K562 (cell line): ENCODE results near the gene FAM107B. TPM values are rescaled to one million over a fixed set of nuclear protein-coding genes. Genes with fewer than 3 reads are reported as not detected.
A peak's percentile ranks its signal among the peaks of the same experiment; 100 is the strongest.

Experiments
- ATAC-seq: fragments of 200-7000 bp; cut with Tn5 transposase; 3 replicates; pipeline ENCODE4 v1.9.1; 2020; ENCODE audit warnings: moderate library complexity
- BruUV-seq: library from RNA; stranded (reverse); fragments of 400-500 nt; replicated peaks from 2 replicates; lab custom pipeline; 2021; lab: Mats Ljungman, UMichigan
- CTCF ChIA-PET: fragments of 300-600 bp; formaldehyde crosslinking; extraction: SDS; loops from one replicate; lab custom pipeline; 2021; ENCODE audit warnings: low intra/inter-chr PET ratio; lab: Yijun Ruan, JAX
- POLR2A ChIA-PET: fragments of 300-600, 350-650 bp; sonication (Branson Sonifier 250); formaldehyde crosslinking; extraction: SDS; loops from one replicate; lab custom pipeline; 2021; ENCODE audit warnings: antibody characterized with exemption, inconsistent platforms; lab: Yijun Ruan, JAX
- DNase-seq, 4 experiments: peaks; one replicate each; pipeline versions ENCODE4 v3.0.0 to v3.0.0-alpha.2; 2011 to 2018; ENCODE audit warnings: low spot score in 3 of 4, mixed read lengths in 3 of 4; ENCODE audit errors: extremely low read depth in 1 of 4
- FAIRE-seq: peaks from 2 replicates; lab custom pipeline; 2011; peaks lifted over from hg19 to GRCh38; lab: Jason Lieb, UNC
- H2AFZ ChIP-seq: 2 replicates; pipeline ENCODE4 v1.6.0; 2011; ENCODE audit warnings: low read depth, low read length, control low read depth, inconsistent platforms
- H3K27ac ChIP-seq: fragments of 200-600 bp; 3 replicates; pipeline ENCODE4 v1.8.0; 2011; ENCODE audit warnings: low read depth, mild to moderate bottlenecking, control low read depth, inconsistent platforms, low read length, moderate library complexity, mixed read lengths; ENCODE audit errors: extremely low read depth
- H3K27me3 ChIP-seq, 2 experiments: fragments of 300-600 bp in 1 of 2; 2 replicates in 1 of 2; 3 replicates in 1 of 2; pipeline versions ENCODE4 v1.6.0 to v1.8.0; 2011; ENCODE audit warnings: inconsistent platforms in 2 of 2, low read length in 2 of 2, mild to moderate bottlenecking in 1 of 2, mixed read lengths in 1 of 2, moderate library complexity in 1 of 2; ENCODE audit not compliant: control insufficient read depth in 2 of 2, insufficient read depth in 2 of 2
- H3K36me3 ChIP-seq: fragments of 300-600 bp; 3 replicates; pipeline ENCODE4 v1.8.0; 2011; ENCODE audit warnings: mild to moderate bottlenecking, low read length, inconsistent platforms; ENCODE audit not compliant: control insufficient read depth, insufficient read depth
- H3K4me1 ChIP-seq, 2 experiments: fragments of 200-600 bp in 1 of 2; replicated peaks in 1 of 2; 2 replicates in 1 of 2; 3 replicates in 1 of 2; pipeline versions ENCODE4 v1.5.1 to v1.8.0; 2011; ENCODE audit warnings: inconsistent platforms in 2 of 2, low read length in 2 of 2, mild to moderate bottlenecking in 1 of 2, mixed read lengths in 1 of 2, moderate library complexity in 1 of 2; ENCODE audit not compliant: control insufficient read depth in 2 of 2, insufficient read depth in 2 of 2
- H3K4me2 ChIP-seq: 2 replicates; pipeline ENCODE4 v1.6.1; 2011; ENCODE audit warnings: low read length, control low read depth, inconsistent platforms, mixed read lengths; ENCODE audit not compliant: insufficient read depth
- H3K4me3 ChIP-seq: fragments of 200-600 bp; sonication (generic), shearing (Covaris generic); 2 replicates; pipeline ENCODE4 v1.5.1; 2016; ENCODE audit warnings: control low read depth, inconsistent platforms
- H3K79me2 ChIP-seq: fragments of 200-600 bp; 3 replicates; pipeline ENCODE4 v1.8.0; 2011; ENCODE audit warnings: low read length, inconsistent platforms; ENCODE audit not compliant: control insufficient read depth, insufficient read depth
- H3K9ac ChIP-seq, 2 experiments: 2 replicates each; pipeline versions ENCODE4 v1.6.0 to v1.6.1; 2011; ENCODE audit warnings: low read depth in 2 of 2, low read length in 2 of 2, control low read depth in 1 of 2, inconsistent platforms in 1 of 2, mild to moderate bottlenecking in 1 of 2, mixed read lengths in 1 of 2; ENCODE audit not compliant: insufficient read depth in 1 of 2
- H3K9me1 ChIP-seq: one replicate; pipeline ENCODE4 v1.6.0; 2011; ENCODE audit warnings: inconsistent platforms, mild to moderate bottlenecking, low read length, moderate library complexity; ENCODE audit not compliant: control insufficient read depth, insufficient read depth
- H3K9me3 ChIP-seq: replicated peaks from 2 replicates; pipeline ENCODE4 v1.5.1; 2011; ENCODE audit warnings: low read depth, low read length, inconsistent platforms; ENCODE audit not compliant: control insufficient read depth, insufficient read depth
- H4K20me1 ChIP-seq: replicated peaks from 2 replicates; pipeline ENCODE4 v1.6.1; 2011; ENCODE audit warnings: low read length, inconsistent platforms, mixed read lengths; ENCODE audit not compliant: control insufficient read depth, insufficient read depth
- RBFOX2 ChIP-seq: fragments of 200-400 bp; formaldehyde crosslinking; IDR thresholded peaks from 2 replicates; pipeline ENCODE4 v1.6.1; 2017; ENCODE audit warnings: low read depth, mild to moderate bottlenecking, low read length, moderate library complexity
- RBM17 ChIP-seq: fragments of 200-400 bp; formaldehyde crosslinking; IDR thresholded peaks from 2 replicates; pipeline ENCODE4 v1.6.1; 2017; ENCODE audit warnings: low read depth, mild to moderate bottlenecking, low read length, borderline replicate concordance
- RBM25 ChIP-seq: fragments of 200-400 bp; formaldehyde crosslinking; IDR thresholded peaks from 2 replicates; pipeline ENCODE4 v1.6.1; 2018; ENCODE audit warnings: low read length, low read depth, moderate library complexity; ENCODE audit not compliant: severe bottlenecking
- SIN3B ChIP-seq: fragments of 450-650 bp; IDR thresholded peaks from 2 replicates; pipeline ENCODE4 v1.6.1; 2017; ENCODE audit warnings: low read depth, mild to moderate bottlenecking, moderate library complexity
- TSC22D4 ChIP-seq: fragments of 450-650 bp; IDR thresholded peaks from 2 replicates; pipeline ENCODE4 v1.6.1; 2016; ENCODE audit warnings: missing genetic modification characterization, missing biosample characterization, control low read depth
- ZNF830 ChIP-seq: fragments of 250-450 bp; sonication (Bioruptor Pico); IDR thresholded peaks from 2 replicates; pipeline ENCODE4 v1.5.0; 2021; ENCODE audit warnings: mild to moderate bottlenecking
- WGBS: fragments of 100-300 bp; shearing (Covaris generic); methylation state at CpG from one replicate; pipeline ENCODE4 v1.1.6; 2016; ENCODE audit warnings: low coverage, mixed read lengths; ENCODE audit not compliant: insufficient coverage; ENCODE audit errors: missing lambda C conversion rate; 5-methylcytosine and 5-hydroxymethylcytosine counted together
- in situ Hi-C: fragments of 300-500 bp; cut with MboI; formaldehyde crosslinking; loops from 4 replicates; pipeline ENCODE4 v1.15.0; 2018; ENCODE audit warnings: inconsistent platforms, mixed read lengths
- intact Hi-C: fragments of 100-400 bp; cut with micrococcal nuclease; formaldehyde crosslinking; loops from 2 replicates; pipeline ENCODE4 v1.14.2; 2022
- polyA plus RNA-seq, 8 experiments: library from polyadenylated mRNA; depleted of rRNA in 4 of 8; stranded (reverse) in 5 of 8; unstranded in 3 of 8; fragments of >200 nt; fragmentation: Nextera tagmentation in 2 of 8; fragmentation: Illumina TruSeq in 1 of 8; extraction: Ambion mirVana in 2 of 8; extraction: Trizol in 1 of 8; gene quantifications; 2 replicates each; pipeline versions ENCODE4 v1.2.1 to v1.2.3, GENCODE V29; 2011 to 2014; ENCODE audit warnings: inconsistent platforms in 1 of 8, missing spikeins in 1 of 8
- total RNA-seq, 7 experiments: library from RNA; depleted of rRNA in 6 of 7; stranded (reverse); fragments of >200 nt in 6 of 7; fragmentation: Illumina TruSeq in 2 of 7; extraction: Trizol in 2 of 7; gene quantifications; 2 replicates each; pipeline versions ENCODE4 v1.2.1 to v1.2.3, GENCODE V29; 2011 to 2021; ENCODE audit warnings: low replicate concordance in 1 of 7
- TF ChIP-seq, protein P1 (sequence below), 2 experiments: fragments of 450-650 bp in 1 of 2; sonication (generic) in 1 of 2; formaldehyde crosslinking in 1 of 2; IDR thresholded peaks; 2 replicates each; pipeline versions ENCODE4 v1.7.1 to v1.9.0; 2016 to 2022; ENCODE audit warnings: inconsistent platforms in 1 of 2, mild to moderate bottlenecking in 1 of 2, missing genetic modification reagents in 1 of 2

FAM107B gene
- total and polyA plus RNA-seq, 9 of the 15 experiments (the other 6 are each of a cell fraction or from before 2014, with no cell fraction given), result 0.40 to 2.8 (median 1.4) TPM

DNA sequence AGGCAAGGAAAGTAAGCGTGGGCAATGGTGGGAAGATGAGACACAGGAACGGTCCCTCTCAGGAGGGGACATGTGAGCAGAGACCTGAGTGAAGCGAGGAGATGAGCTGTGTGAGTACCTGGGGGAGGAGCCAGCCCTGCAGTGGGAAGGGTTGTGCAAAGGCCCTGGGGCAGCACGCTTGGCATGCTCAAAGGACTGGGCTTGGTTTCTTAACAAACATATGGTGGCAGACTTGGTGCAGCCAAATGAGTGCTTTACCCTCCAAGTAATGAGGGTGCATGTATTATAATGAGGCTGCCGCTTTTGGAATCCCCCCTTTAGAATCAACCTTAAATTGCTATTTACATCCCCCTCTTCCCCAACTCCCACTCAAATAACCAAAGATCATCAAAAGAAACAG is 291.3 kb downstream of the FAM107B start:
- no peak for DNase-seq
- Histone ChIP-seq H2AFZ (no peak overlapping the region), H3K79me2 (no peaks in the 10 kb centered on the region), H4K20me1 (no peaks in the 10 kb centered on the region), H3K9me1 (no peaks in the 10 kb centered on the region), H3K4me2 (no peak overlapping the region), H3K27ac (no peak overlapping the region), H3K9ac (no peak overlapping the region), H3K9me3 (no peaks in the 10 kb centered on the region), H3K4me1 (no peaks in the 10 kb centered on the region), H3K27me3 (peaks cover 5 to 29% of the 10 kb centered on the region in 2 experiments; a peak in 3 of 5 replicates), H3K36me3 (no peaks in the 10 kb centered on the region), H3K4me3 (no peak overlapping the region)
- BruUV-seq, result no TSS peak
- no peak for ATAC-seq
- intact Hi-C loops (no loop called here), in situ Hi-C loops (no loop called here)
- ChIA-PET CTCF (no interaction called here), POLR2A (no interaction called here)
- TF ChIP-seq TSC22D4 (tag) (no peak), RBM25 (peak; percentile 60)
- 2% methylated on average over 5 of the region's 5 CpGs for WGBS
- no peak for FAIRE-seq

DNA sequence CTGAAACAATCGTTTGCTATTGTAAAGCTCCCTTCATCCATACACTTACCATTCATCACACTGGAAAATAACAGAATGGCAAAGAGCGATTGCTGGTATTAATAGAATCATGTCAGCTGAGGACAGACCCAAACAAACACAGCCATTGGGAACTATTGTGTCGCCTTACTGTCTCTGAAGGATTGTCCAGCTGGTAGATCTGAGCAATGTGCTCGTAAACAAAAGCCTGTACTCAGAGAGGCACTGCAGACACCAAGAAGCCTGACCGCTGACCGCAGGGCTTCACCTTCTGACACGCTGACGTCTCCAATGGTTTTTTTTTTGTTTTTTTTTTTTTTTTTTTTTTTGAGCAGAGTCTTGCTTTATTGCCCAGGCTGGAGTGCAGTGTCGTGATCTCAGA is 292.9 kb downstream of the FAM107B start:
- Histone ChIP-seq H3K9me3 (no peaks in the 10 kb centered on the region), H3K9me1 (no peaks in the 10 kb centered on the region), H4K20me1 (no peaks in the 10 kb centered on the region), H3K27ac (no peak overlapping the region), H3K4me1 (no peaks in the 10 kb centered on the region), H3K27me3 (peaks cover 8 to 40% of the 10 kb centered on the region in 2 experiments; a peak in 4 of 5 replicates), H3K9ac (no peak overlapping the region), H3K36me3 (no peaks in the 10 kb centered on the region), H3K79me2 (no peaks in the 10 kb centered on the region), H2AFZ (no peak overlapping the region), H3K4me3 (no peak overlapping the region), H3K4me2 (no peak overlapping the region)
- CTCF ChIA-PET, result no interaction called here
- 2% methylated on average over 9 of the region's 9 CpGs for WGBS
- intact Hi-C loops, result no loop called here
- in situ Hi-C loops, result no loop called here
- BruUV-seq, result no TSS peak
- peak; percentile 23 for FAIRE-seq
- DNase-seq, result no peak
- ATAC-seq, result no peak
- POLR2A ChIA-PET, result no interaction called here
- TF ChIP-seq RBM17, result no peak
- TF ChIP-seq, protein P1, sequence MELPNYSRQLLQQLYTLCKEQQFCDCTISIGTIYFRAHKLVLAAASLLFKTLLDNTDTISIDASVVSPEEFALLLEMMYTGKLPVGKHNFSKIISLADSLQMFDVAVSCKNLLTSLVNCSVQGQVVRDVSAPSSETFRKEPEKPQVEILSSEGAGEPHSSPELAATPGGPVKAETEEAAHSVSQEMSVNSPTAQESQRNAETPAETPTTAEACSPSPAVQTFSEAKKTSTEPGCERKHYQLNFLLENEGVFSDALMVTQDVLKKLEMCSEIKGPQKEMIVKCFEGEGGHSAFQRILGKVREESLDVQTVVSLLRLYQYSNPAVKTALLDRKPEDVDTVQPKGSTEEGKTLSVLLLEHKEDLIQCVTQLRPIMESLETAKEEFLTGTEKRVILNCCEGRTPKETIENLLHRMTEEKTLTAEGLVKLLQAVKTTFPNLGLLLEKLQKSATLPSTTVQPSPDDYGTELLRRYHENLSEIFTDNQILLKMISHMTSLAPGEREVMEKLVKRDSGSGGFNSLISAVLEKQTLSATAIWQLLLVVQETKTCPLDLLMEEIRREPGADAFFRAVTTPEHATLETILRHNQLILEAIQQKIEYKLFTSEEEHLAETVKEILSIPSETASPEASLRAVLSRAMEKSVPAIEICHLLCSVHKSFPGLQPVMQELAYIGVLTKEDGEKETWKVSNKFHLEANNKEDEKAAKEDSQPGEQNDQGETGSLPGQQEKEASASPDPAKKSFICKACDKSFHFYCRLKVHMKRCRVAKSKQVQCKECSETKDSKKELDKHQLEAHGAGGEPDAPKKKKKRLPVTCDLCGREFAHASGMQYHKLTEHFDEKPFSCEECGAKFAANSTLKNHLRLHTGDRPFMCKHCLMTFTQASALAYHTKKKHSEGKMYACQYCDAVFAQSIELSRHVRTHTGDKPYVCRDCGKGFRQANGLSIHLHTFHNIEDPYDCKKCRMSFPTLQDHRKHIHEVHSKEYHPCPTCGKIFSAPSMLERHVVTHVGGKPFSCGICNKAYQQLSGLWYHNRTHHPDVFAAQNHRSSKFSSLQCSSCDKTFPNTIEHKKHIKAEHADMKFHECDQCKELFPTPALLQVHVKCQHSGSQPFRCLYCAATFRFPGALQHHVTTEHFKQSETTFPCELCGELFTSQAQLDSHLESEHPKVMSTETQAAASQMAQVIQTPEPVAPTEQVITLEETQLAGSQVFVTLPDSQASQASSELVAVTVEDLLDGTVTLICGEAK (IDR thresholded peaks at IDR 0.05), result 0 out of 2 replicates have a peak, but pooled peaks have one; percentile 40
- TF ChIP-seq, protein P1 (CRISPR knock-in tag; IDR thresholded peaks at IDR 0.05), result no peak
- no peak for TF ChIP-seq RBFOX2
- no peak for TF ChIP-seq SIN3B
- no peak for TF ChIP-seq ZNF830
